IMR-90 (cell line): ENCODE data around the gene MS4A18. TPM values are rescaled to one million over a fixed set of nuclear protein-coding genes. Genes with fewer than 3 reads are reported as not detected.

ENCODE experiments used
- ATAC-seq: fragments of 200-7000 bp; cut with Tn5 transposase; 2 replicates; pipeline ENCODE4 v1.9.1; 2020; ENCODE audit warnings: low read depth, mild to moderate bottlenecking, moderate library complexity
- BruUV-seq: library from RNA; stranded (reverse); fragments of 400-500 nt; replicated peaks from 2 replicates; lab custom pipeline; 2021; lab: Mats Ljungman, UMichigan
- CTCF ChIA-PET: fragments of 300-600 bp; formaldehyde crosslinking; extraction: SDS; loops from one replicate; lab custom pipeline; 2021; ENCODE audit warnings: antibody characterized with exemption; lab: Yijun Ruan, JAX
- POLR2A ChIA-PET: fragments of 300-600 bp; sonication (Branson Sonifier 250); formaldehyde crosslinking; loops from one replicate; lab custom pipeline; 2022; ENCODE audit warnings: antibody characterized with exemption; ENCODE audit not compliant: unreplicated experiment; lab: Charles Lee
- DNase-seq: peaks from one replicate; pipeline ENCODE4 v3.0.0; 2013
- H2AFZ ChIP-seq: replicated peaks from 2 replicates; pipeline ENCODE3; 2013; ENCODE audit warnings: low read length, mild to moderate bottlenecking; ENCODE audit not compliant: poor library complexity
- H2AK5ac ChIP-seq: 2 replicates; pipeline ENCODE4 v1.6.1; 2013; ENCODE audit warnings: low read depth, low read length, inconsistent platforms
- H2AK9ac ChIP-seq: replicated peaks from 2 replicates; pipeline ENCODE3; 2013; ENCODE audit warnings: mild to moderate bottlenecking, low read depth, low read length, moderate library complexity; ENCODE audit not compliant: poor library complexity
- H2BK120ac ChIP-seq: 2 replicates; pipeline ENCODE4 v1.6.1; 2013; ENCODE audit warnings: low read depth, low read length, inconsistent platforms
- H2BK15ac ChIP-seq: 3 replicates; pipeline ENCODE4 v1.6.1; 2013; ENCODE audit warnings: low read depth, low read length, inconsistent platforms
- H2BK20ac ChIP-seq: 2 replicates; pipeline ENCODE4 v1.6.1; 2013; ENCODE audit warnings: low read depth, mild to moderate bottlenecking, inconsistent platforms, low read length, moderate library complexity
- H2BK5ac ChIP-seq: 2 replicates; pipeline ENCODE4 v1.6.1; 2013; ENCODE audit warnings: mild to moderate bottlenecking, low read depth, low read length, inconsistent platforms; ENCODE audit not compliant: poor library complexity, severe bottlenecking
- H3K14ac ChIP-seq: replicated peaks from 2 replicates; pipeline ENCODE4 v1.6.1; 2013; ENCODE audit warnings: low read depth, low read length, inconsistent platforms
- H3K18ac ChIP-seq: 2 replicates; pipeline ENCODE4 v1.6.1; 2013; ENCODE audit warnings: low read depth, low read length, control low read depth
- H3K23ac ChIP-seq: 2 replicates; pipeline ENCODE4 v1.6.1; 2013; ENCODE audit warnings: low read depth, low read length, inconsistent platforms
- H3K27ac ChIP-seq: 2 replicates; pipeline ENCODE4 v1.5.1; 2013; ENCODE audit warnings: mild to moderate bottlenecking, control low read depth, low read length; ENCODE audit not compliant: insufficient read depth
- H3K27me3 ChIP-seq: 2 replicates; pipeline ENCODE4 v1.6.1; 2013; ENCODE audit warnings: low read length; ENCODE audit not compliant: control insufficient read depth, insufficient read depth
- H3K36me3 ChIP-seq: 2 replicates; pipeline ENCODE4 v1.6.1; 2013; ENCODE audit warnings: low read length, mixed read lengths; ENCODE audit not compliant: control insufficient read depth, insufficient read depth
- H3K4ac ChIP-seq: 2 replicates; pipeline ENCODE4 v1.6.1; 2013; ENCODE audit warnings: low read depth, low read length, inconsistent platforms
- H3K4me1 ChIP-seq: 2 replicates; pipeline ENCODE4 v1.6.1; 2013; ENCODE audit warnings: low read length, mixed read lengths; ENCODE audit not compliant: control insufficient read depth, insufficient read depth
- H3K4me2 ChIP-seq: 2 replicates; pipeline ENCODE4 v1.6.1; 2013; ENCODE audit warnings: low read depth, mild to moderate bottlenecking, control low read depth, low read length, moderate library complexity
- H3K4me3 ChIP-seq: 2 replicates; pipeline ENCODE4 v1.5.1; 2013; ENCODE audit warnings: low read depth, mild to moderate bottlenecking, control low read depth, low read length, moderate library complexity; ENCODE audit not compliant: insufficient read depth
- H3K56ac ChIP-seq: 2 replicates; pipeline ENCODE4 v1.6.1; 2013; ENCODE audit warnings: low read length, inconsistent platforms; ENCODE audit not compliant: insufficient read depth; ENCODE audit errors: extremely low read depth
- H3K79me1 ChIP-seq, 2 experiments: 2 replicates each; pipeline ENCODE4 v1.6.1; 2013; ENCODE audit warnings: low read length in 2 of 2, inconsistent platforms in 1 of 2, low read depth in 1 of 2
- H3K9ac ChIP-seq: 2 replicates; pipeline ENCODE4 v1.6.1; 2013; ENCODE audit warnings: low read depth, low read length, control low read depth
- H3K9me1 ChIP-seq: 2 replicates; pipeline ENCODE4 v1.6.1; 2013; ENCODE audit warnings: low read length, inconsistent platforms; ENCODE audit not compliant: insufficient read depth
- H3K9me3 ChIP-seq: 2 replicates; pipeline ENCODE4 v1.6.1; 2013; ENCODE audit warnings: low read length; ENCODE audit not compliant: control insufficient read depth, insufficient read depth
- H4K20me1 ChIP-seq: 2 replicates; pipeline ENCODE4 v1.6.1; 2013; ENCODE audit warnings: low read length, inconsistent platforms; ENCODE audit not compliant: insufficient read depth
- H4K5ac ChIP-seq: 2 replicates; pipeline ENCODE4 v1.6.1; 2013; ENCODE audit warnings: mild to moderate bottlenecking, low read depth, low read length, control low read depth
- H4K8ac ChIP-seq, 2 experiments: 2 replicates each; pipeline ENCODE4 v1.6.1; 2013; ENCODE audit warnings: low read depth in 2 of 2, low read length in 2 of 2, control low read depth in 1 of 2, inconsistent platforms in 1 of 2
- H4K91ac ChIP-seq: 2 replicates; pipeline ENCODE4 v1.6.1; 2013; ENCODE audit warnings: low read depth, low read length, inconsistent platforms; ENCODE audit not compliant: insufficient read depth
- BHLHE40 ChIP-seq: fragments of 150-350 bp; IDR thresholded peaks from 2 replicates; pipeline ENCODE4 v1.6.1; 2016; ENCODE audit warnings: mild to moderate bottlenecking, low read depth, low read length
- FOS ChIP-seq: fragments of 150-350 bp; IDR thresholded peaks from 2 replicates; pipeline ENCODE4 v1.6.1; 2016; ENCODE audit warnings: low read depth, low read length
- NFE2L2 ChIP-seq: fragments of 150-350 bp; IDR thresholded peaks from 2 replicates; pipeline ENCODE4 v1.6.1; 2016; ENCODE audit warnings: low read depth, mild to moderate bottlenecking, low read length
- POLR2A ChIP-seq: IDR thresholded peaks from 2 replicates; pipeline ENCODE4 v1.6.1; 2012; ENCODE audit warnings: mild to moderate bottlenecking, low read depth, low read length
- RAD21 ChIP-seq: IDR thresholded peaks from 2 replicates; pipeline ENCODE4 v1.6.1; 2012; ENCODE audit warnings: low read length, improper control_type of control experiment
- RCOR1 ChIP-seq: IDR thresholded peaks from 2 replicates; pipeline ENCODE4 v1.6.1; 2012; ENCODE audit warnings: mild to moderate bottlenecking, low read length, improper control_type of control experiment; ENCODE audit not compliant: insufficient replicate concordance
- WGBS, 2 experiments: methylation state at CpG; one replicate each; pipeline versions ENCODE4 v1.1.5 to v1.1.7; 2013; ENCODE audit warnings: missing lambda C conversion rate in 2 of 2; ENCODE audit not compliant: insufficient read length in 1 of 2; ENCODE audit errors: extremely low coverage in 2 of 2; 5-methylcytosine and 5-hydroxymethylcytosine counted together
- dilution Hi-C: fragments of 300-500 bp; cut with HindIII; formaldehyde crosslinking; loops from one replicate; pipeline ENCODE4 v1.14.3; 2018; ENCODE audit warnings: low sequenced_read_pairs; ENCODE audit not compliant: unreplicated experiment
- in situ Hi-C: fragments of 300-500 bp; cut with MboI; formaldehyde crosslinking; loops from 3 replicates; pipeline ENCODE4 v1.14.3; 2019; ENCODE audit warnings: low sequenced_read_pairs, inconsistent platforms, mixed read lengths
- intact Hi-C: fragments of 100-400 bp; cut with micrococcal nuclease; formaldehyde crosslinking; loops from 2 replicates; pipeline ENCODE4 v1.10.0; 2022
- polyA plus RNA-seq, 3 experiments: library from polyadenylated mRNA; depleted of rRNA; stranded (reverse); fragments of >200 nt; gene quantifications; 2 replicates each; pipeline ENCODE4 v1.2.3, GENCODE V29; 2012; ENCODE audit warnings: low replicate concordance in 1 of 3
- total RNA-seq: library from RNA; depleted of rRNA; stranded (reverse); fragments of >200 nt; gene quantifications from 2 replicates; pipeline ENCODE4 v1.2.3, GENCODE V29; 2012
- TF ChIP-seq, protein P1 (sequence below): fragments of 150-350 bp; IDR thresholded peaks from 2 replicates; pipeline ENCODE4 v1.6.1; 2016; ENCODE audit warnings: low read depth, mild to moderate bottlenecking, low read length, moderate library complexity, borderline replicate concordance
- TF ChIP-seq, protein P2 (sequence below): conservative IDR thresholded peaks from 2 replicates; pipeline ENCODE4 v1.5.1; 2012; ENCODE audit warnings: mild to moderate bottlenecking, low read depth, low read length, improper control_type of control experiment

Gene MS4A18
- total and polyA plus RNA-seq, 2 of the 4 experiments (the other 2 are of a cell fraction): not detected

DNA sequence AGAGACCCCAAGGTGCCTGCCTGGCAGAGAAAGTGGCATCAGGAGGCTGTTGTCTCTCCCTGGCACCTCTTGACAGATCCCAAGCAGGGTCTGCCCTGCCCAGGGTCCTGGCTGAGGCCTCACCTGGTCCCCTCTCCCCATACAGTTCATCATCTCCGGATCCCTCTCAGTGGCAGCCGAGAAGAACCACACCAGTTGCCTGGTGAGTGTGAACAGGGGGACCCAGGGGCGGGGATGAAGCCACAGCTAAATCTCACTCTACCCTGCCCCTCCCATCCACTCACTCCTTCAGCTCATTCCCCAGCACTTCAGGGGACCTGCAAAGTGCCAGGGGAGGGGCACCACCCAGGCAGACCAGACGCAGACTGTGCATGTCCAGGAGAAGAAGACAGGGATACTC, 46.6 kb downstream of the MS4A18 start:
- Histone ChIP-seq H3K14ac (no peak overlapping the region), H4K8ac (no peak overlapping the region), H3K4me1 (no peaks in the 10 kb centered on the region), H2BK20ac (no peak overlapping the region), H3K36me3 (no peaks in the 10 kb centered on the region), H3K9me1 (no peaks in the 10 kb centered on the region), H3K27me3 (peaks cover 15% of the 10 kb centered on the region), H3K9ac (no peak overlapping the region), H2AK9ac (peak overlapping the region; percentile 50), H2AFZ (no peak overlapping the region), H4K20me1 (no peaks in the 10 kb centered on the region), H3K9me3 (no peaks in the 10 kb centered on the region), H3K79me1 (no peaks in the 10 kb centered on the region), H3K27ac (no peak overlapping the region), H2BK5ac (no peak overlapping the region), H2BK120ac (no peak overlapping the region), H3K4me3 (no peak overlapping the region), H3K23ac (no peak overlapping the region), H3K18ac (no peak overlapping the region), H2BK15ac (no peak overlapping the region), H3K4me2 (no peak overlapping the region), H4K5ac (no peak overlapping the region), H3K56ac (no peak overlapping the region), H2AK5ac (no peak overlapping the region), H3K4ac (no peak overlapping the region), H4K91ac (no peak overlapping the region)
- DNase-seq (no peak), ATAC-seq (no peak)
- WGBS, 2 experiments: no CpG with 5 or more reads among the region's 4 CpGs
- intact Hi-C loops: no loop called here
- CTCF ChIA-PET: no interaction called here
- POLR2A ChIA-PET: no interaction called here
- TF ChIP-seq POLR2A (no peak), RAD21 (no peak), RCOR1 (no peak), BHLHE40 (no peak), FOS (no peak), NFE2L2 (no peak)
- TF ChIP-seq, protein P1, sequence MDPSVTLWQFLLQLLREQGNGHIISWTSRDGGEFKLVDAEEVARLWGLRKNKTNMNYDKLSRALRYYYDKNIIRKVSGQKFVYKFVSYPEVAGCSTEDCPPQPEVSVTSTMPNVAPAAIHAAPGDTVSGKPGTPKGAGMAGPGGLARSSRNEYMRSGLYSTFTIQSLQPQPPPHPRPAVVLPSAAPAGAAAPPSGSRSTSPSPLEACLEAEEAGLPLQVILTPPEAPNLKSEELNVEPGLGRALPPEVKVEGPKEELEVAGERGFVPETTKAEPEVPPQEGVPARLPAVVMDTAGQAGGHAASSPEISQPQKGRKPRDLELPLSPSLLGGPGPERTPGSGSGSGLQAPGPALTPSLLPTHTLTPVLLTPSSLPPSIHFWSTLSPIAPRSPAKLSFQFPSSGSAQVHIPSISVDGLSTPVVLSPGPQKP: no peak
- TF ChIP-seq, protein P2, sequence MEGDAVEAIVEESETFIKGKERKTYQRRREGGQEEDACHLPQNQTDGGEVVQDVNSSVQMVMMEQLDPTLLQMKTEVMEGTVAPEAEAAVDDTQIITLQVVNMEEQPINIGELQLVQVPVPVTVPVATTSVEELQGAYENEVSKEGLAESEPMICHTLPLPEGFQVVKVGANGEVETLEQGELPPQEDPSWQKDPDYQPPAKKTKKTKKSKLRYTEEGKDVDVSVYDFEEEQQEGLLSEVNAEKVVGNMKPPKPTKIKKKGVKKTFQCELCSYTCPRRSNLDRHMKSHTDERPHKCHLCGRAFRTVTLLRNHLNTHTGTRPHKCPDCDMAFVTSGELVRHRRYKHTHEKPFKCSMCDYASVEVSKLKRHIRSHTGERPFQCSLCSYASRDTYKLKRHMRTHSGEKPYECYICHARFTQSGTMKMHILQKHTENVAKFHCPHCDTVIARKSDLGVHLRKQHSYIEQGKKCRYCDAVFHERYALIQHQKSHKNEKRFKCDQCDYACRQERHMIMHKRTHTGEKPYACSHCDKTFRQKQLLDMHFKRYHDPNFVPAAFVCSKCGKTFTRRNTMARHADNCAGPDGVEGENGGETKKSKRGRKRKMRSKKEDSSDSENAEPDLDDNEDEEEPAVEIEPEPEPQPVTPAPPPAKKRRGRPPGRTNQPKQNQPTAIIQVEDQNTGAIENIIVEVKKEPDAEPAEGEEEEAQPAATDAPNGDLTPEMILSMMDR: no peak
- no TSS peak for BruUV-seq
- in situ Hi-C loops: no loop called here
- dilution Hi-C loops: no loop called here
